Neuronal stem cell (in vitro differentiated cells): ENCODE measurements around the gene ADORA2A.
A peak's percentile ranks its signal among the peaks of the same experiment; 100 is the strongest.

Experiments used
- DNase-seq: peaks from one replicate; pipeline ENCODE4 v3.0.0-alpha.2; 2013; ENCODE audit warnings: low spot score
- H2AFZ ChIP-seq: one replicate; pipeline ENCODE4 v1.6.1; 2013; ENCODE audit warnings: mild to moderate bottlenecking, low read length, inconsistent platforms
- H2AK5ac ChIP-seq: 2 replicates; pipeline ENCODE4 v1.6.1; 2013; ENCODE audit warnings: low read depth, mild to moderate bottlenecking, inconsistent platforms, low read length, moderate library complexity, mixed read lengths
- H2BK120ac ChIP-seq: 2 replicates; pipeline ENCODE4 v1.6.1; 2013; ENCODE audit warnings: low read depth, mild to moderate bottlenecking, inconsistent platforms, low read length, moderate library complexity, mixed read lengths
- H2BK12ac ChIP-seq: one replicate; pipeline ENCODE4 v1.6.1; 2013; ENCODE audit warnings: low read length, inconsistent platforms
- H2BK15ac ChIP-seq: 2 replicates; pipeline ENCODE4 v1.6.1; 2013; ENCODE audit warnings: mild to moderate bottlenecking, low read length, inconsistent platforms, mixed read lengths
- H2BK5ac ChIP-seq: one replicate; pipeline ENCODE4 v1.6.1; 2013; ENCODE audit warnings: inconsistent platforms, mild to moderate bottlenecking, low read length, moderate library complexity
- H3K14ac ChIP-seq: one replicate; pipeline ENCODE4 v1.6.1; 2013; ENCODE audit warnings: low read length, inconsistent platforms
- H3K18ac ChIP-seq: 2 replicates; pipeline ENCODE4 v1.6.1; 2013; ENCODE audit warnings: low read length, inconsistent platforms
- H3K23ac ChIP-seq: 2 replicates; pipeline ENCODE4 v1.6.1; 2013; ENCODE audit warnings: low read depth, mild to moderate bottlenecking, mixed read lengths, low read length, inconsistent platforms; ENCODE audit not compliant: poor library complexity
- H3K27ac ChIP-seq: replicated peaks from 3 replicates; pipeline ENCODE4 v1.5.1; 2013; ENCODE audit warnings: low read length, inconsistent platforms
- H3K27me3 ChIP-seq, 3 experiments: 2 replicates each; pipeline ENCODE4 v1.6.1; 2013; ENCODE audit warnings: low read length in 3 of 3, mild to moderate bottlenecking in 2 of 3, inconsistent platforms in 1 of 3, low read depth in 1 of 3, mixed read lengths in 1 of 3, moderate library complexity in 1 of 3; ENCODE audit not compliant: control insufficient read depth in 3 of 3, insufficient read depth in 3 of 3
- H3K36me3 ChIP-seq, 2 donors: replicated peaks in 1 of 2; 2 replicates each; pipeline ENCODE4 v1.6.1; 2013; ENCODE audit warnings: low read length in 2 of 2; ENCODE audit not compliant: control insufficient read depth in 2 of 2, insufficient read depth in 2 of 2
- H3K4ac ChIP-seq: 2 replicates; pipeline ENCODE4 v1.6.1; 2013; ENCODE audit warnings: inconsistent platforms, mild to moderate bottlenecking, low read length, moderate library complexity
- H3K4me1 ChIP-seq, 2 donors: 1 replicate in 1 of 2; 2 replicates in 1 of 2; pipeline ENCODE4 v1.6.1; 2013; ENCODE audit warnings: low read length in 2 of 2, low read depth in 1 of 2; ENCODE audit not compliant: control insufficient read depth in 2 of 2, insufficient read depth in 1 of 2
- H3K4me2 ChIP-seq: one replicate; pipeline ENCODE4 v1.6.1; 2013; ENCODE audit warnings: mild to moderate bottlenecking, low read length, inconsistent platforms; ENCODE audit not compliant: insufficient read depth, poor library complexity, severe bottlenecking
- H3K4me3 ChIP-seq, 2 donors: 2 replicates each; pipeline ENCODE4 v1.5.1; 2013; ENCODE audit warnings: low read length in 2 of 2, mild to moderate bottlenecking in 2 of 2, inconsistent platforms in 1 of 2, moderate library complexity in 1 of 2
- H3K79me1 ChIP-seq: one replicate; pipeline ENCODE4 v1.6.1; 2013; ENCODE audit warnings: low read depth, mild to moderate bottlenecking, inconsistent platforms, low read length, moderate library complexity
- H3K9ac ChIP-seq: one replicate; pipeline ENCODE4 v1.6.1; 2013; ENCODE audit warnings: mild to moderate bottlenecking, low read depth, low read length, inconsistent platforms; ENCODE audit not compliant: poor library complexity
- H3K9me3 ChIP-seq, 2 donors: replicated peaks in 1 of 2; 2 replicates each; pipeline versions ENCODE3 to v1.6.1; 2013; ENCODE audit warnings: low read length in 2 of 2, mild to moderate bottlenecking in 2 of 2, inconsistent platforms in 1 of 2, low read depth in 1 of 2, mixed read lengths in 1 of 2, moderate library complexity in 1 of 2; ENCODE audit not compliant: control insufficient read depth in 2 of 2, insufficient read depth in 1 of 2
- H4K8ac ChIP-seq: one replicate; pipeline ENCODE4 v1.6.1; 2013; ENCODE audit warnings: low read depth, mild to moderate bottlenecking, inconsistent platforms, low read length, moderate library complexity
- H4K91ac ChIP-seq: one replicate; pipeline ENCODE4 v1.6.1; 2013; ENCODE audit warnings: low read length, low read depth, mild to moderate bottlenecking, inconsistent platforms; ENCODE audit not compliant: poor library complexity
- WGBS, 2 donors: extraction: QIAGEN DNeasy Blood & Tissue Kit; methylation state at CpG; one replicate each; pipeline ENCODE4 v1.1.7; 2013; ENCODE audit warnings: missing lambda C conversion rate in 2 of 2, mixed read lengths in 1 of 2; ENCODE audit not compliant: insufficient read length in 2 of 2, insufficient replicate concordance in 1 of 2; ENCODE audit errors: extremely low coverage in 2 of 2; 5-methylcytosine and 5-hydroxymethylcytosine counted together

The ADORA2A gene

DNA sequence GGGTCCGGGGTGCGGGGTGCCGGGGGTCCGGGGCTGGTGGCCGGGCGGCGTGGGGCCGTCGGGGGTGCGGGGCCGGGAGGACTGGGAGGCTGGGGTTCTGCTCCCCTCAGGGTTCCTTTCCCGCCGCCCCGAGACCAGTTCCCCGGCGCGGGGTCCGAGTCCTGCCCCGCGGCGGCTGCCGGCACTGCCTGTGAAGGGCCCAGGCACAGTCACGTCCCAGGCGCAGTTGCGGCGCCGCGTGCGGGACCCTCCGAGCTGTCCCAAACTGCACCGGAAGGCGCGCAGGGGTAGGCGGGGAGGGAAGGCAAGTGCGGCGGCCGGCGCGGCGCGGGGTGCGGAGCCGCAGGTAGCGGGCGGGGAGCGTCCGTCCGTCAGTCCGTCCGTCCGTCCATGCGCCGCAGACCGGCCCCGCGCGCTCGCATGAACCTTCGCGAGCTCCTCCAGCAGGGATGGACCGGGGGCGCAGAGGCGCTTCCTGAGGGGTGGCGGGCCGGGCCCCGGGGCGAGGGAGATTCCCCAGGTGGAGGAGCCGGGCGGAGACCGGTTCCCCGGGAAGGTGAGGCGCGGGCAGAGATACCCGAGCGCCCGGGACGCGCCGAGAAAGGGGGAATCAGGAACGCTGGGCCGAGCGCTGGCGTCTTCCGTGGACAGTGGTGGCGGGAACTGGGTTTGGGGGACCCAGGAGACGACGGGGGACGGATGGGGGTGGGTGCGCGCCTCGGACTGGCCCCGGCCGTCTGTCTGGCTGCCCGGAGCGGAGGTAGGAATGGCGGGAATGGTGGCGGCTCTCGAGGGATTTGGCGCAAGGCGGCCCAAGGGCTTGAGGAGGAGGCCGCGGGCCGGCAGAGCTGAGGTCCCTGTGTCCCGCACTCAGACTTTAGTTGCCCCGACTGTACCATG lies 3.1 kb upstream of the ADORA2A start:
- no peaks in the 10 kb centered on the region for H3K9me3 ChIP-seq
- no peak overlapping the region for H2BK120ac ChIP-seq
- peak overlapping the region; percentile 79 for H3K18ac ChIP-seq
- H3K27me3 ChIP-seq, result peaks cover 10 to 29% (median 26%) of the 10 kb centered on the region in 3 experiments
- H2BK15ac ChIP-seq, result peak overlapping the region; percentile 25
- H3K27ac ChIP-seq, result no peak overlapping the region
- DNase-seq, result no peak
- peak overlapping the region; percentile 83 for H3K23ac ChIP-seq
- H2BK5ac ChIP-seq, result peak overlapping the region; percentile 42
- H2AFZ ChIP-seq, result peak overlapping the region; percentile 82
- H4K8ac ChIP-seq, result no peak overlapping the region
- peak overlapping the region; percentile 100 for H3K4me2 ChIP-seq
- peak overlapping the region; percentile 92 for H2AK5ac ChIP-seq
- no peak overlapping the region for H4K91ac ChIP-seq
- H3K79me1 ChIP-seq, result peaks cover 2% of the 10 kb centered on the region
- H3K4me1 ChIP-seq, result peaks cover 21 to 22% of the 10 kb centered on the region in 2 donors
- WGBS, 2 donors, result no CpG with 5 or more reads among the region's 105 CpGs
- peaks cover 0 to 1% of the 10 kb centered on the region in 2 donors for H3K36me3 ChIP-seq
- H3K9ac ChIP-seq, result peak overlapping the region; percentile 74
- no peak overlapping the region for H3K4ac ChIP-seq
- peak overlapping the region; percentile 44 to 78 for H3K4me3 ChIP-seq
- H3K14ac ChIP-seq, result peak overlapping the region; percentile 94
- H2BK12ac ChIP-seq, result peak overlapping the region; percentile 48

DNA sequence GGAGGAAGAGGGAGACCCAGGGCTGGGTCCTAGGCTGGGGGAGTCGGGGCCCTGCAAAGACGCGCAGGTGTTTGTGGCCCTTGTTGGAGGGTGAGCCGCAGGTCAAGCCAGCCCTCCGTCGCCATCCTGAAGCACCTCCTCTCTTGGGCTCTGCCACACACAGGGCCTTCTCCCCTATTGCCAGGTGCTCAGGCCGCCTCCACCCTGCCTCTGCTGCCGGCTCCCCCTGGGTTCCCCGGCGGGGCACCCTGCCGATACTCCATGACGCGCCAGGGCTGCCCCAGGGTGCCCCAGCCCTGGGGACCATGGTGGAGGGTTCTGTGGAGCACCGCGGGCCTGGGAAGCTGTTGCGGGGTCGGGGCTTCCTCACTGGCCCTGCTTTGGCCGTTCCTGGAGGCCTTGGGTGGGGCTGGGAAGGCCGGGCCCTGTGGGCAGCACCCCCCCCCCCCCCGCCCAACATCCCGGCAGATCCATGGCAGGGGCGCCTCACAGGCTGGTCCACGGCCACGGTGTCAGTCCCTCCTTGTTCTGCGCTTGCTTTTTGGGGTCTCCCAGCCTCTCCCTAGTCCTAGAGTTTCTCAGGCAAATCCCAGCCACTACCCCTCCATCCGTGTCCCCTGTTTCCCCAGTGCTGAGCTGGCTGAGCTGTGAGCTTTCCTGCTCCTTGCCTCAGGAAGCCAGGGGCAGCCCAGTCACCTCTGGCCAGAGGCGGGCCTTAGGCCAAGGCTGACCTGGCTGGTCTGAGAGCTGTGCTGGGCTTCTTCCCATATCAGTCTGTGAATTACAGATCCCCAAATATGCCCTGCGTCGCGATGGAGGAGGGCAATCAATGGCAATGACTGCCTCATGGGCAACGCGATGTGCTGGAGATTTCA lies 2.3 kb upstream of the ADORA2A start:
- Histone ChIP-seq H3K4me1 (peaks cover 18 to 20% of the 10 kb centered on the region in 2 donors), H2AFZ (peak overlapping the region; percentile 82), H3K27ac (no peak overlapping the region), H2BK12ac (no peak overlapping the region), H3K23ac (peak overlapping the region; percentile 83), H3K27me3 (peaks cover 10 to 29% (median 26%) of the 10 kb centered on the region in 3 experiments), H2AK5ac (peak overlapping the region; percentile 92), H3K18ac (peak overlapping the region; percentile 79), H2BK120ac (no peak overlapping the region), H2BK15ac (no peak overlapping the region), H3K9me3 (no peaks in the 10 kb centered on the region), H3K36me3 (no peaks in the 10 kb centered on the region), H3K4me3 (no peak overlapping the region), H3K4me2 (peak overlapping the region; percentile 100), H3K14ac (peak overlapping the region; percentile 94), H2BK5ac (peak overlapping the region; percentile 42), H3K9ac (no peak overlapping the region), H3K79me1 (peaks cover 2% of the 10 kb centered on the region), H4K8ac (no peak overlapping the region), H3K4ac (no peak overlapping the region), H4K91ac (no peak overlapping the region)
- no peak for DNase-seq
- no CpG with 5 or more reads among the region's 32 CpGs for WGBS, 2 donors

DNA sequence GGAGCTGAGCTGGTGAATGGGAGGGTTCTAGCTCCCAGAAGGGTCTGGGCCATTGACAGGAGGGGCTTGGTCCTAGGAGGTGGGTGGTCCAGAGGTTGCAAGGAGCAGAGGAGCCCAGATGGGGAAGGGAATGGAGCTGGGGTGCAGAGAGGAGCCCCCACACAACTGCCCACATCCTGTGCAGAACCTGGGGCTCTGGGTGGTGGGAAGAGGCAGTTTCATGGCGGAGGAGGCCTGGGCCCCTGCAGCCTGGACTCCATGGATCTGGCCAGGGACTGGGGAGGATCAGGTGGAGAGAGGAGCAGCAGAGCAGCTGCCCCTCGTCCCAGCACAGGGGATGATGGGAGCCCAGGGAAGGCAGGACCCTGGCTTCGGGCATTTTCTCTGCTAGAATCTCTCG lies 963 bp upstream of the ADORA2A start:
- Histone ChIP-seq H2AFZ (no peak overlapping the region), H3K4me1 (peaks cover 8 to 14% of the 10 kb centered on the region in 2 donors), H2BK12ac (no peak overlapping the region), H2BK15ac (no peak overlapping the region), H3K9me3 (no peaks in the 10 kb centered on the region), H2AK5ac (no peak overlapping the region), H3K36me3 (no peaks in the 10 kb centered on the region), H3K18ac (no peak overlapping the region), H4K8ac (no peak overlapping the region), H2BK120ac (no peak overlapping the region), H3K4me2 (no peak overlapping the region), H3K4me3 (no peak overlapping the region), H3K14ac (no peak overlapping the region), H3K9ac (no peak overlapping the region), H3K4ac (no peak overlapping the region), H4K91ac (no peak overlapping the region), H3K27me3 (peaks cover 10 to 29% (median 26%) of the 10 kb centered on the region in 3 experiments), H2BK5ac (no peak overlapping the region), H3K79me1 (peaks cover 2% of the 10 kb centered on the region), H3K23ac (no peak overlapping the region), H3K27ac (no peak overlapping the region)
- no peak for DNase-seq
- no CpG with 5 or more reads among the region's 4 CpGs for WGBS, 2 donors
